ENCODE results near the gene DHFR2.

DNA sequence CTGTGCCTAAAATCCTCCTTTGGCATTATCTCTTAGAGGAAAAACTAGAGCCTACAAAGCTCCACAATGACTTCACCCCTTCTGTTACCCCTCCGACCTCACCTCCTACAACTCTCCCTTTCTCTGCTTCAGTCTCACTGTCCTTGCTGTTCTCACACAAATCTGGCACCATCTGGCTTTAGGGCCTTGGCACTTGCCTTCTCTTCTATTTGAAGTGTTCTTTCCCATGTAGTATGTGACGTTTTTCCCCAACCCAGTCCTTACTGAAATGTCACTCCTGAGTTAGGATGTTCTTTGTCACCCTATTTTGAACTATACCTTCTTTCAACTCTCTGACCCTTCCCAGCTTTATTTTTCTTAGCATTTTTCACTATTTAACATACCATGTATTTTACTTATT lies 43.1 kb downstream of the DHFR2 start:
- TF ChIP-seq, protein P1, sequence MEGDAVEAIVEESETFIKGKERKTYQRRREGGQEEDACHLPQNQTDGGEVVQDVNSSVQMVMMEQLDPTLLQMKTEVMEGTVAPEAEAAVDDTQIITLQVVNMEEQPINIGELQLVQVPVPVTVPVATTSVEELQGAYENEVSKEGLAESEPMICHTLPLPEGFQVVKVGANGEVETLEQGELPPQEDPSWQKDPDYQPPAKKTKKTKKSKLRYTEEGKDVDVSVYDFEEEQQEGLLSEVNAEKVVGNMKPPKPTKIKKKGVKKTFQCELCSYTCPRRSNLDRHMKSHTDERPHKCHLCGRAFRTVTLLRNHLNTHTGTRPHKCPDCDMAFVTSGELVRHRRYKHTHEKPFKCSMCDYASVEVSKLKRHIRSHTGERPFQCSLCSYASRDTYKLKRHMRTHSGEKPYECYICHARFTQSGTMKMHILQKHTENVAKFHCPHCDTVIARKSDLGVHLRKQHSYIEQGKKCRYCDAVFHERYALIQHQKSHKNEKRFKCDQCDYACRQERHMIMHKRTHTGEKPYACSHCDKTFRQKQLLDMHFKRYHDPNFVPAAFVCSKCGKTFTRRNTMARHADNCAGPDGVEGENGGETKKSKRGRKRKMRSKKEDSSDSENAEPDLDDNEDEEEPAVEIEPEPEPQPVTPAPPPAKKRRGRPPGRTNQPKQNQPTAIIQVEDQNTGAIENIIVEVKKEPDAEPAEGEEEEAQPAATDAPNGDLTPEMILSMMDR (IDR thresholded peaks at IDR 0.05) = no peak
- TF ChIP-seq EZH2 (IDR thresholded peaks at IDR 0.05; ENCODE audit: borderline replicate concordance, insufficient read depth, low read depth, low read length, poor library complexity, severe bottlenecking) = no peak
